GM19452 (cell line): ENCODE measurements around the gene THSD8.
"Not testable (repeated sequence)": the region's sequence is repeated elsewhere in the genome, so short reads cannot be mapped to it uniquely, and the experiment has no call there.

Experiments used
- ATAC-seq: cut with Tn5 transposase; IDR thresholded peaks from one replicate; pipeline ENCODE4 v1.9.1; 2021; ENCODE audit not compliant: unreplicated experiment

THSD8 gene

GRCh38 chr19:12821761-12822160 is 19.9 kb downstream of the THSD8 start:
- ATAC-seq, result no peak

DNA sequence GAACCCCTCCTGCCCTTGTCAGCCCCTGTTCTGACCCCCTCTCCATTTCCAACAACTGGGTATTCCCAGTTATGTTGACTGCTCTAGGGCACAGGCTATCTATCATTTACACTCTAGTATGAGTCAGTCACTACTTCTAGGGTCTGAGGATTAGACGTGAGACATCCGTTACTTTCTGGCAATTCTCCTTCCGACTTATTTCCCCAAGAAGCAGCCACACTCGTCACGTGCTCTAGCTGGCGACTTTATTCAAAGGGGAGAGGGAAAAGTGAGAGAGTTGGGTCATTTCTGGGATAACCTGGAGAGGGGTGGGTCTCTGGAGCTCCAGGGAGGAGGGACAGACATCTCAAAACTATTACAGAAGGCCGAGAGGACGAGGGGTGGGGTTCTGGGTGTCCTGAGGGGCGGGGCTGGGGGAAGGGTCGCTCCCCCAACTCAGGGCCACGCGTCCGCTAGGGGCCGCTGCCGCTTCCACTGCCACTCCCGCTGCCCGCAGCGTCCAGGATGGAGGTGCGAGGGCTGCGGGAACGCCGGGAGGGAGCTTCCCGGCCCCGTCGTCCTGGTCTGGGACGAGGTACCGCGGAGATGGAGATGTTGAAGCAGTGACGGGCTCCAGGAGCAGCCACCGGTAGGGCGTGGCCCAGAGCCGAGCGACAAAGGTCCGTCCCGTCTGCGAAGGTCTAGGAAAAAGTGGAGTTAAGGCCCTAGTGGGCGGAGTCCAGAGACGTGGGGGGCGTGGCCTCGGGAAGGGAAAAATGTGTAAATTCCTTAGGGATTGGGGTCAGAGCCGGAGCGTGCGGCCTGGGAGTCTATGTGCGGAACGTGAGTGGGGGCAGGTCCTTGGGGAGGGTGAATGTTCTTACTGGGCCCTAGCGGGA is 23.6 kb downstream of the THSD8 start:
- ATAC-seq, result no peak

GRCh38 chr19:12828494-12828893 is 26.6 kb downstream of the THSD8 start:
- ATAC-seq, result no peak

DNA sequence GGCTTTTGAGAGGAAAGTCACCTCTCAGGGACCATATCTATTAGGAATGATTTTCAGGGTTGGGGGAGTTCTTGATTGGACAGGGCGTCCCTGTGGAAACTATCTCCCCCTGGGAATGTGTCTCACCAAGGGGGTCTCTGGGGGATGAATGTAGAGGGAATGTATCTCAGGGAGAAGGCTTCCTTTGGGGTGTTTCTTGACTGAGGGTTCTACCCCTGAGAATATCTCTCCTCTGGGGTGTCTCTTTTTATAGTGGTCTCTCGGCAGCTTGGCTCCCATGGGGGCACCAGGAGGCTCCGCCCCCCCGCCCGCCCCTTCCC is 31.5 kb downstream of the THSD8 start:
- no peak for ATAC-seq

DNA sequence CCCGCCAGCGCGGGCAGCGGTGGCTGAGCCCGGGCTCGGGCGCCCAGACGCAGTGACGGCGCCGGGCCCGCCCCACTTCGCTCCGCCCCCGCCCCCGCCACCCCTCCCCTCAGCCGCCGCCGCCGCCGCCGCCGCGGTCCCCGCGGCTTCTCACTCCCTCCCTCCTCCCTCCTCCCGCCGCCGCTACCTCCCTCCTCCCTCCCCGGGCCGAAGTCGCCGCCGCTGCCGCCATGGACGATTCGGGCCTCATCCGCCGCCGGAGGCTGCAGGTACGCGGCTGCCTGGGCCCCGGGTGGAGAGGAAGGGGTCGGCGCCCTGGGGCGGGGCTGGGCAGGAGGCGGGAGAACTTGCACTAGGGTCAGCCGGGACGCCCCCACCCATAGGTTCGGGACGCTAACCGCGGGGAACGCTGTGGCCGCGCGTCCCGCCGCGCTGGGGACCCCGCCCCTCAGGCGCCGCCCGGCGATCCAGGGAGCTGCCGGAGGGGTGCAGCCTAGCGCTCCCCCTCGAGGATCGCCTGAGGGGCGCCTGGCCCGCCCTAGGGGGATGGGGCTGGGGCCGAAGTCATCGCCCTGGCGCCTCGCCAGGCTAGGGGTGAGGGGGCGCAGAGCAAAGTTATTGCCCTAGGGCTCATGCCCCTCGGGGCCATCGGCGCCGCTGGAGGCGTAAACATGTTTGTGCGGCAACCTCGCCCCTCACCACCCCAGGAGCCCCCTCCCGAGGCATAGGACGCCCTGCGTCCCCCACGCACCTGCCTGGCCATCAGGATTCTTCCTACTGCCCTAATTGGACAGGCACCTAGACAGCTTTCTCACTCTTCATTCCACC is 32.1 kb downstream of the THSD8 start:
- ATAC-seq, result no peak

DNA sequence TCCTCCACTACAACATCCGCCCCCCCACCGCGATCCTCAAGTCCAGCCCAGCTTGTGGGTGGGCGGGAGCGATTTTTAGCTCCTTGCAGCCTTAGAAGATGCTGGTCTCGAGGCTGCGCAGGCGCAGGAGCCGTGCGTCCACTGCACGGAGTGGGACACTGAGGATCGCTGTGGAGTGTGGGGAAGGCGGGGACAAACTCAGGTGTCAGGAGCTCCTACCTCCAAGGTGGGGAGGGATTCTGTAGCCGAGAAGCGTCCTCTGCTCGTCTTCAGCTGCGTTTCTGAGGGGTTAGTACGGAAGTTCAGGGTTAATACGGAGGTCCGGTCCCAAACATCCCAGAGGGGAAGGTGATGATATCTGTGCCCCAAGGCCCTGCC is 32.7 kb downstream of the THSD8 start, which contains the start of gene RTBDN:
TSS of gene RTBDN (minus strand) at position 14 of the 378 bp plus-strand sequence. CDS start 4,600 bp downstream, outside the sequence.
- ATAC-seq, result no peak

DNA sequence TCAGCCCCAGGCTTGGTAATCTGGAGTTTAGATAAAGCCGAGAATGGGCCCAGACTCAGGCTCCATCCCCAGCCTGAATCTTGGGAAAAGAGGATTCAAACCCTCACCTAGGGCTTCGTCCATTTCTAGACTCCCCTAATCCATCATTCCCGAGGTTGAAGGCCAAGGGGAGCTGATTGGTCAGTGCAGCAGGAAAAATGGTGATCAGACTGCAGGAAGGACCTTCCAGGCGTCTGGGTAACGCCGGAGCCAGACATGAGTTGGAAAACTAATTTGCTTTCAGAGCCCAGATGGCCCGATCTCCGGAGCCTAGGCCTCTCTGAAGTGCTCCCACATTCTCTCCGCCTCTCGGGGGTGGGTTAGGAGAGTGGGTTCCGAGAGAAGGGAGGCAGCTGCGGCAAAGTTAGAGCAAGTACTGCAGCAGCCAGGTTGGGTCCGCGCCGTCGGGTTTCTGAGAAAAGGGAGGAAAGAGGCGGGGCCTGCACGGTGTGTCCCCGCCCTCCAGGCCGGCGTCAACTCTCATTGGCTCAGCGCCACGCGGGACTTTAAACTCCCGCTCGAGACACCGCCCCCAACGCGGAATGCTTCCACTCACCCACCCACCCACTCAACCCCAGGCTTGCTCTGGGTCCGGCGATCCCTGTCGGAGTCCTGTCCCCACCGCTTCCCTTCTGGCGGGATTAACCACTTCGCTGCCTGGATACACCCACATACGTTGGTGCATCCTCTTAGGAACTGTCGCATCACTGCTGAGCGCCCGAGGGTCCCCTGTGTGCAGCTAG is 33.3 kb downstream of the THSD8 start:
- ATAC-seq, result no peak

DNA sequence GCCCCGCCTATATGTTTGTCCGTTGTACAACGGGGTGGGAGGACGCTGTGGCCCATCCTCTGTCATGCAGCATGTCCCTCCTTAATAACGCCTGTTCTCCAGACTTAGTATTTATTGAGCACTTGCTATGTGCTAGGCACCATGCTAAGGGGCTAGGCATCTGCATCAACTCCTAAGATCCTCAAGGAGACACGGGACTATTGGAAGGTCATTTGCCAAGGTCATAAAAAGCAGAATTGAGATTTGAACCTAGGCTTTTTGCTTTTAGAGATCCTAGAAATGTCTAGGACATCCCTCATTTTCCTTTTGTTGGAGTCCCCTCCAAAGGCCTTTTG is 34.6 kb downstream of the THSD8 start:
- ATAC-seq, result no peak

GRCh38 chr19:12837225-12837624 is 35.4 kb downstream of the THSD8 start:
- ATAC-seq, result no peak

- ATAC-seq, result no peak
Observed at GRCh38 chr19:12838182-12838885, 36.5 kb downstream of the THSD8 start, which contains the start of gene MAST1. Gene MAST1 (plus strand): TSS chr19:12838515. CDS start chr19:12838573, 58 bp downstream.

GRCh38 chr19:12838886-12839756 is 37.3 kb downstream of the THSD8 start:
- ATAC-seq, result no peak

DNA sequence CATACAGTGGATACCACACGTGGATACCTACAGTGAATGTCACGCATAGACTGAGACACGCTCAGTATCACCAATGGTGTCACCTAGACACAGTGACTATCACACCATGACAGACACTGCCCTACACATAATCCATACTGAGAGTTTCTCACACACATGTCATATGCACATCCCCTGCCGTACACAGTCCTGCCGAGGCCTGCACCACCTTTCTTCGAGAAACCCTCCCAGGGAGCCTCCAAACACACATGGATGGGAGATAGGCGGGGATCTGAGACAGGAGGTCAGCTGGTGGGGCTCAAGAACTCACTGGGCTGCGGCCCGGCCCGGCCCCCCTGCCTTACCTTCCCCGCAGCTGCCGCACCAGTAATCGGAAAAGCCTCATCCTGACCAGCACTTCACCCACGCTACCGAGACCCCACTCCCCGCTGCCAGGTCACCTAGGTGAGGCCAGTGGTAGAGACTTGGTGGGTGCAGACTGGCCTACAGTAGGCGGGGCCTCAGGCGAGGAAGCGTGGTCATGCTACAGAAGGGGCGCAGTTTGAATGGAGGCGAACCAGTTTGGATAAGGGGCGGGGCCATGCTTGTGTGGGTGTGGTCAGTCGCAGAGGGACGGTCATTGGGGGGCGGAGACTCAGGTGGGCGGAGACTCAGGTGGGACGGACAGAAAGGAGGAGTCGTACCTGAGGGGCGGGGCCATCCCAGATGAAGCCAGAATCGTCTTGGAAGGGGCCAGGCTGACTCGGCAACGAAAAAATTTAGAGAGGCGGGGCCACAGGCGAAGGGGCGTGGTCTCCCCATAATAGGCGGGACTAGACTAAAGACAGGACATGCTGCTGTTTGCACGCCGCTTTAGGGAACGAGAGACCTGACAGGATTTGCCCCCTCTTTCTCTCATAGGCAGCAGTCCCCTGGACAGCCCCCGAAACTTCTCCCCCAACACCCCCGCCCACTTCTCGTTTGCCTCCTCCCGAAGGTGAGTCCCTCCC is 38.5 kb downstream of the THSD8 start:
- ATAC-seq, result no peak

DNA sequence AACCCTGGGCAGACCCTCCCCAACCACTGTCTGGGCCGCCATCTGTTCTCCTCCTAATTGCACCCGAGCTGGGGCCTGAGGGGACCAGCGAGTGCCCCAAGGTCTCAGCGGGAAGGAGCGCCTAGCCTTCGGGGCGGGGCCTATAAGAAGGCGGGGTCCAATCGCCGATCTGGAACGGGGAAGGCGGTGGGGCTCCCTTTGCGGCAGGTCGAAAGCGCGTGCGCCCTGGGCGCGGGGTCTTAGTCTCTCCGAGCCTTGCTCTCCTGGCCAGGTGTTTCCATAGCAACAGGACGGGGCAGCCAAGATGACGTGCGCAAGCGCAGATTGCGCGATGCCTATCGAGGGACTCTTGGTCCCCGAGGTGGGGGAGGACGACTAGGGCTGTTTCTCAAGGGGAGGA is 39.2 kb downstream of the THSD8 start:
- no peak for ATAC-seq

DNA sequence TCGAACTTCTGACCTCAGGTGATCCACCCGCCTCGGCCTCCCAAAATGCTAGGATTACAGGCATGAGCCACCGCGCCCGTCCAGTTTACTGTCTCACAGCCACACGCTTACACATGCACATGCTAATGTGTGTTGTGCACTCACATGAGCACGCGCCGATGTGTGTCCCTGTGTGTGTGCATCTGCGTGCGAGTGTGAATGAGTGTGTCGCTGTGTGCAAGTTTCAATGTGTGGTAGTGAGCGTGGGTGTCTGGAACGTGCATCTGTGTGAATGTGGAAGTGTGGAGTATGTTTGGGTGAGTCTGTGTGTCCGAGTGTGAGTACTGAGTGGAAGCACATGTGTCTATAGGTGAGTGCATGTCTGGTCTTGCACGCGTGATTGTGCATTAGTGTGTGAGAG is 40.6 kb downstream of the THSD8 start:
- ATAC-seq, result no peak

GRCh38 chr19:12843328-12843727 is 41.5 kb downstream of the THSD8 start:
- no peak for ATAC-seq

DNA sequence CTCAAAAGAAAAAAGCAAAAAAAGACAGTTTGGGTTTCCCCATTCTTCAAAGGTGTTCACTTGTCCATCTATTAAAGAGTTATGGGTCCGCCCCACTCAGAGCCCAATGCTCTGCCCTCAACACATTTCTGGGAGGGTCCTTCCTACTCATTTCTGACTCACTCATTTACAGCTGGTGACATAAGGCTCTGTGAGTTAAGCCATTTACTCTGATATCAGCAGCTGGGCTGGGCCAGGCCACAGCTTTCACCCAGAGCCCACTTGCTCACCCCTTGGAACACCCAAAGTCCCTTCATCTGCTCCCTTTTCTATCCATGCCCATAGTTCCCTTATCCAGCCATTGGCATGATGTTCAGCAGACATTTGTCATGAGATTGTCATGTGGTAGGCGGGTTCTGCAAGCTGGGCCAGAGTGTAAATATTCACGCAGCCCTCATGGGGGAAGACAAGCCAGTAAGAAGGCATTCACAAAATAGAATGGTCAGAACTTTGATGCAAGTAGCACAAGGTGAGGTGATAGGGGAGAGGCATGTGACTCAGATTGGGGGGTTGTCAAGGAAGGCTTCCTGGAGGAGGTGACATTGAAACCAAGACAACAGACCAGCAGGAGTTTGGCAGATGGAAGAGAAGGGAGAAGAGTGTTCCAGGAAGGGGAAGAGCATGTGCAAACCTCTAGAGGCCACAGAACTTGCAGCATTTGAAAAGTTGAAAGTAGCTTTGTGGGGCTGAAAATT is 42.3 kb downstream of the THSD8 start:
- no peak for ATAC-seq

- not testable (repeated sequence) for ATAC-seq
Observed at GRCh38 chr19:12846613-12847012, 44.7 kb downstream of the THSD8 start.
